GM12878 (cell line): ENCODE data around the gene CFP. TPM values are rescaled to one million over a fixed set of nuclear protein-coding genes. Genes with fewer than 3 reads are reported as not detected.

Source experiments
- ATAC-seq: fragments of 200-7000 bp; cut with Tn5 transposase; 3 replicates; pipeline ENCODE4 v1.9.1; 2020; ENCODE audit warnings: mild to moderate bottlenecking, moderate library complexity
- BruUV-seq: library from RNA; stranded (reverse); fragments of 400-500 nt; replicated peaks from 2 replicates; lab custom pipeline; 2021; lab: Mats Ljungman, UMichigan
- CTCF ChIA-PET: fragments of 300-600 bp; sonication (Branson Sonifier 250); formaldehyde crosslinking; extraction: SDS; loops from one replicate; lab custom pipeline; 2021; ENCODE audit warnings: inconsistent platforms; lab: Yijun Ruan, JAX
- POLR2A ChIA-PET: fragments of 350-600 bp; formaldehyde crosslinking; extraction: SDS; loops from one replicate; lab custom pipeline; 2021; ENCODE audit warnings: inconsistent platforms; lab: Charles Lee
- RAD21 ChIA-PET: fragments of 300-600 bp; sonication (Branson Sonifier 250); formaldehyde crosslinking; loops from one replicate; lab custom pipeline; 2023; ENCODE audit warnings: antibody characterized with exemption; ENCODE audit not compliant: unreplicated experiment; lab: Charles Lee
- SMC1A ChIA-PET: fragments of 300-600 bp; sonication (Branson Sonifier 250); formaldehyde crosslinking; loops from one replicate; lab custom pipeline; 2023; ENCODE audit not compliant: unreplicated experiment, uncharacterized antibody; lab: Charles Lee
- DNase-seq: peaks from one replicate; pipeline ENCODE4 v3.0.0-alpha.2; 2011; ENCODE audit warnings: low read depth, low spot score
- FAIRE-seq: peaks from 3 replicates; lab custom pipeline; 2011; peaks lifted over from hg19 to GRCh38; lab: Jason Lieb, UNC
- H2AFZ ChIP-seq: 2 replicates; pipeline ENCODE4 v1.6.0; 2011; ENCODE audit warnings: low read depth, low read length, control low read depth; ENCODE audit not compliant: control insufficient read depth
- H3K27ac ChIP-seq: 2 replicates; pipeline ENCODE4 v1.5.1; 2011; ENCODE audit warnings: control low read depth; ENCODE audit not compliant: control insufficient read depth, insufficient read depth
- H3K27me3 ChIP-seq, 2 experiments: replicated peaks in 1 of 2; 2 replicates each; pipeline versions ENCODE4 v1.6.0 to v1.6.1; 2011; ENCODE audit warnings: low read length in 1 of 2; ENCODE audit not compliant: control insufficient read depth in 2 of 2, insufficient read depth in 2 of 2
- H3K36me3 ChIP-seq, 2 experiments: 2 replicates each; pipeline ENCODE4 v1.5.1; 2011; ENCODE audit warnings: low read length in 1 of 2; ENCODE audit not compliant: control insufficient read depth in 2 of 2, insufficient read depth in 2 of 2
- H3K4me1 ChIP-seq: 2 replicates; pipeline ENCODE4 v1.6.1; 2011; ENCODE audit warnings: mild to moderate bottlenecking, low read length, moderate library complexity, mixed read lengths; ENCODE audit not compliant: control insufficient read depth, insufficient read depth
- H3K4me2 ChIP-seq: 2 replicates; pipeline ENCODE4 v1.6.0; 2011; ENCODE audit warnings: control low read depth; ENCODE audit not compliant: control insufficient read depth, insufficient read depth
- H3K4me3 ChIP-seq: fragments of 200-600 bp; sonication (generic); 2 replicates; pipeline ENCODE4 v1.5.1; 2016
- H3K79me2 ChIP-seq: 2 replicates; pipeline ENCODE4 v1.6.0; 2011; ENCODE audit warnings: low read length; ENCODE audit not compliant: control insufficient read depth, insufficient read depth
- H3K9ac ChIP-seq: 2 replicates; pipeline ENCODE4 v1.8.0; 2011; ENCODE audit warnings: low read length, control low read depth, mixed read lengths; ENCODE audit not compliant: control insufficient read depth, insufficient read depth
- H3K9me3 ChIP-seq: replicated peaks from 3 replicates; pipeline ENCODE4 v1.5.1; 2011; ENCODE audit warnings: mild to moderate bottlenecking, low read length; ENCODE audit not compliant: control insufficient read depth, insufficient read depth
- H4K20me1 ChIP-seq: 2 replicates; pipeline ENCODE4 v1.6.0; 2011; ENCODE audit not compliant: control insufficient read depth, insufficient read depth
- ATF3 ChIP-seq: IDR thresholded peaks from 2 replicates; pipeline ENCODE4 v1.6.1; 2011; ENCODE audit warnings: low read depth, mild to moderate bottlenecking, low read length, moderate library complexity, borderline replicate concordance; ENCODE audit errors: extremely low read depth
- CEBPZ ChIP-seq: fragments of 150-350 bp; IDR thresholded peaks from 2 replicates; pipeline ENCODE4 v1.6.1; 2016; ENCODE audit warnings: low read depth, low read length
- CUX1 ChIP-seq: IDR thresholded peaks from 2 replicates; pipeline ENCODE4 v1.6.1; 2012; ENCODE audit warnings: improper control_type of control experiment, low read depth, low read length; ENCODE audit not compliant: insufficient replicate concordance
- ELK1 ChIP-seq: IDR thresholded peaks from 2 replicates; pipeline ENCODE4 v1.6.1; 2012; ENCODE audit warnings: low read depth, low read length, improper control_type of control experiment
- FOXM1 ChIP-seq: IDR thresholded peaks from 2 replicates; pipeline ENCODE4 v1.6.1; 2012; ENCODE audit warnings: low read depth, mild to moderate bottlenecking, inconsistent platforms, low read length, moderate library complexity
- GATAD2B ChIP-seq: fragments of 450-650 bp; conservative IDR thresholded peaks from 2 replicates; pipeline ENCODE4 v1.6.1; 2017; ENCODE audit warnings: low read depth, mild to moderate bottlenecking, moderate library complexity
- MAX ChIP-seq: IDR thresholded peaks from 2 replicates; pipeline ENCODE4 v1.6.1; 2012; ENCODE audit warnings: low read depth, low read length, improper control_type of control experiment
- POU2F2 ChIP-seq: IDR thresholded peaks from 3 replicates; pipeline ENCODE4 v1.6.1; 2011; ENCODE audit warnings: low read depth, mild to moderate bottlenecking, low read length, borderline replicate concordance
- SP1 ChIP-seq: IDR thresholded peaks from one replicate; pipeline ENCODE4 v1.6.1; 2011; ENCODE audit warnings: low read depth, low read length
- TAF1 ChIP-seq: IDR thresholded peaks from 2 replicates; pipeline ENCODE4 v1.6.1; 2011; ENCODE audit warnings: mild to moderate bottlenecking, low read depth, low read length, borderline replicate concordance
- WGBS: methylation state at CpG from one replicate; pipeline ENCODE4 v1.1.6; 2016; ENCODE audit warnings: low lambda C conversion rate; ENCODE audit not compliant: insufficient replicate concordance, insufficient coverage; ENCODE audit errors: missing lambda C conversion rate; 5-methylcytosine and 5-hydroxymethylcytosine counted together
- in situ Hi-C: fragments of 300-500 bp; cut with MboI; formaldehyde crosslinking; loops from 9 replicates; pipeline ENCODE4 v1.14.3; 2018; ENCODE audit warnings: mixed read lengths
- intact Hi-C: fragments of 100-400 bp; cut with micrococcal nuclease; formaldehyde crosslinking; loops from one replicate; pipeline ENCODE4 v1.14.2; 2022; ENCODE audit not compliant: unreplicated experiment
- polyA plus RNA-seq, 11 experiments: library from polyadenylated mRNA; depleted of rRNA in 4 of 11; unstranded in 6 of 11; stranded (reverse) in 5 of 11; fragments of >200 nt; fragmentation: Nextera tagmentation in 4 of 11; fragmentation: Illumina TruSeq in 1 of 11; extraction: Ambion mirVana in 4 of 11; extraction: Trizol in 1 of 11; gene quantifications; 1 replicate in 1 of 11; 2 replicates in 10 of 11; pipeline versions ENCODE4 v1.2.1 to v1.2.3, GENCODE V29; 2011 to 2016; ENCODE audit warnings: inconsistent platforms in 2 of 11, missing spikeins in 2 of 11, low read depth in 1 of 11
- total RNA-seq, 4 experiments: library from RNA; depleted of rRNA in 3 of 4; stranded (reverse); fragments of >200 nt in 3 of 4; fragmentation: Illumina TruSeq in 1 of 4; extraction: Trizol in 1 of 4; gene quantifications; 2 replicates each; pipeline versions ENCODE4 v1.2.1 to v1.2.3, GENCODE V29; 2013 to 2021

The CFP gene
- total and polyA plus RNA-seq, 10 of the 15 experiments (the other 5 are each of a cell fraction or from before 2014, with no cell fraction given) = 0.72 to 10.1 (median 2.8) TPM

- Histone ChIP-seq H3K4me3 (no peak overlapping the region), H3K4me2 (peak overlapping the region; percentile 27; the same call in 1 of the 2 replicates), H3K9ac (no peak overlapping the region), H3K9me3 (peaks cover 2% of the 10 kb centered on the region; the same call in 2 of the 3 replicates), H3K4me1 (no peaks in the 10 kb centered on the region; the same call in 1 of the 2 replicates), H3K27ac (no peak overlapping the region), H4K20me1 (no peaks in the 10 kb centered on the region), H2AFZ (no peak overlapping the region), H3K36me3 (peaks cover 0 to 4% of the 10 kb centered on the region in 2 experiments; a peak in 2 of 4 replicates), H3K27me3 (no peaks in the 10 kb centered on the region), H3K79me2 (peaks cover 30% of the 10 kb centered on the region)
- in situ Hi-C loops = loop anchor here (10.0 kb wide), 2 partner anchors 81 to 431 kb away; partner anchors contain the start of genes ARAF and CDK16
- no peak for FAIRE-seq
- DNase-seq = no peak
- SMC1A ChIA-PET = no interaction called here
- RAD21 ChIA-PET = interaction anchor here (0.6 kb wide), 1 partner anchor 32 kb away, joined by 6 read pairs; no protein-coding TSS in a partner anchor
- no peak for ATAC-seq
- intact Hi-C loops = loop anchor here (2.0 kb wide), 2 partner anchors 83 to 455 kb away; no protein-coding TSS in a partner anchor
- CTCF ChIA-PET = interaction anchor here (1.0 to 2.8 kb wide), 3 partner anchors 84 to 149 kb away, joined by 3 to 13 read pairs (median 3); no protein-coding TSS in a partner anchor
- POLR2A ChIA-PET = no interaction called here
- WGBS = 63% methylated on average over 10 of the region's 10 CpGs
- no TSS peak for BruUV-seq
- TF ChIP-seq ELK1 (no peak), ATF3 (no peak), POU2F2 (no peak), SP1 (no peak), TAF1 (no peak), CEBPZ (no peak), FOXM1 (no peak), GATAD2B (no peak), MAX (no peak), CUX1 (no peak)
Observed at GRCh38 chrX:47645530-47645929, 15.8 kb upstream of the CFP start.
